ENCODE data around the gene ZNF597.

The ZNF597 gene

GRCh38 chr16:3458852-3459361 is 15.6 kb upstream of the ZNF597 start:
- ATAC-seq: no peak
- TF ChIP-seq ZNF565 (CRISPR knock-in tag; conservative IDR thresholded peaks at IDR 0.05; ENCODE audit: low read depth) (no peak), ZC3H10 (CRISPR knock-in tag; IDR thresholded peaks at IDR 0.05) (no peak), BACH2 (CRISPR knock-in tag; IDR thresholded peaks at IDR 0.05; ENCODE audit: borderline replicate concordance) (no peak), ARNTL (CRISPR knock-in tag; IDR thresholded peaks at IDR 0.05; ENCODE audit: borderline replicate concordance, low read depth) (no peak), CSDC2 (CRISPR knock-in tag; IDR thresholded peaks at IDR 0.05) (no peak), ZFP3 (CRISPR knock-in tag; IDR thresholded peaks at IDR 0.05) (no peak), OSR1 (CRISPR knock-in tag; IDR thresholded peaks at IDR 0.05) (no peak), RARB (CRISPR knock-in tag; IDR thresholded peaks at IDR 0.05) (no peak), PATZ1 (CRISPR knock-in tag; IDR thresholded peaks at IDR 0.05; ENCODE audit: borderline replicate concordance) (no peak)

GRCh38 chr16:3458278-3458851 is 15.1 kb upstream of the ZNF597 start:
- peak; percentile 21 for ATAC-seq
- TF ChIP-seq TSHZ2 (CRISPR knock-in tag; IDR thresholded peaks at IDR 0.05) (no peak), TCF4 (CRISPR knock-in tag; IDR thresholded peaks at IDR 0.05; ENCODE audit: borderline replicate concordance) (no peak), ZNF8 (CRISPR knock-in tag; IDR thresholded peaks at IDR 0.05) (no peak), ZNF565 (CRISPR knock-in tag; conservative IDR thresholded peaks at IDR 0.05; ENCODE audit: low read depth) (no peak), ESRRG (CRISPR knock-in tag; IDR thresholded peaks at IDR 0.05) (no peak), OSR1 (CRISPR knock-in tag; IDR thresholded peaks at IDR 0.05) (no peak), PPARA (CRISPR knock-in tag; IDR thresholded peaks at IDR 0.05; ENCODE audit: borderline replicate concordance) (no peak), CSRNP3 (CRISPR knock-in tag; IDR thresholded peaks at IDR 0.05) (no peak), POU6F1 (CRISPR knock-in tag; IDR thresholded peaks at IDR 0.05; ENCODE audit: borderline replicate concordance, low read depth) (no peak), PATZ1 (CRISPR knock-in tag; IDR thresholded peaks at IDR 0.05; ENCODE audit: borderline replicate concordance) (no peak), ZFP3 (CRISPR knock-in tag; IDR thresholded peaks at IDR 0.05) (no peak), ARNTL (CRISPR knock-in tag; IDR thresholded peaks at IDR 0.05; ENCODE audit: borderline replicate concordance, low read depth) (no peak), RARB (CRISPR knock-in tag; IDR thresholded peaks at IDR 0.05) (no peak), ZFP30 (CRISPR knock-in tag; IDR thresholded peaks at IDR 0.05) (no peak), BACH2 (CRISPR knock-in tag; IDR thresholded peaks at IDR 0.05; ENCODE audit: borderline replicate concordance) (no peak), CREB5 (CRISPR knock-in tag; IDR thresholded peaks at IDR 0.05; ENCODE audit: low read depth) (no peak), GLIS3 (CRISPR knock-in tag; IDR thresholded peaks at IDR 0.05) (no peak), TOX (CRISPR knock-in tag; IDR thresholded peaks at IDR 0.05; ENCODE audit: borderline replicate concordance) (no peak), ISL1 (CRISPR knock-in tag; IDR thresholded peaks at IDR 0.05) (no peak), ZC3H10 (CRISPR knock-in tag; IDR thresholded peaks at IDR 0.05) (no peak)

All from SK-N-SH treated with all-trans-retinoic acid at 6 μM for 48 hours (cell line).